OCI-LY1 (cell line): Measurements from ENCODE around the gene CLCN5.

ENCODE experiments used
- H2AFZ ChIP-seq: fragments of 200-600 bp; sonication (generic), shearing (Covaris generic); 2 replicates; pipeline ENCODE4 v1.6.0; 2014; ENCODE audit warnings: antibody characterized with exemption, mild to moderate bottlenecking, low read length
- H3F3A ChIP-seq: fragments of 200-600 bp; sonication (generic), shearing (Covaris generic); 2 replicates; pipeline ENCODE4 v1.6.0; 2014; ENCODE audit warnings: mild to moderate bottlenecking, antibody characterized with exemption, low read length, moderate library complexity; ENCODE audit not compliant: insufficient read depth
- H3K27ac ChIP-seq: fragments of 200-600 bp; sonication (generic); 2 replicates; pipeline ENCODE4 v1.5.1; 2014; ENCODE audit warnings: low read length, mixed run types, mild to moderate bottlenecking, low read depth; ENCODE audit not compliant: poor library complexity, severe bottlenecking
- H3K27me3 ChIP-seq: fragments of 200-600 bp; sonication (generic); 2 replicates; pipeline ENCODE4 v1.6.0; 2014; ENCODE audit warnings: antibody characterized with exemption, mild to moderate bottlenecking, low read length, moderate library complexity; ENCODE audit not compliant: insufficient read depth
- H3K36me3 ChIP-seq: fragments of 200-600 bp; sonication (generic); 2 replicates; pipeline ENCODE4 v1.6.1; 2014; ENCODE audit warnings: mild to moderate bottlenecking, antibody characterized with exemption, low read length, moderate library complexity, mixed read lengths; ENCODE audit not compliant: insufficient read depth
- H3K4me1 ChIP-seq: fragments of 200-600 bp; sonication (generic); 2 replicates; pipeline ENCODE4 v1.5.1; 2014; ENCODE audit warnings: mild to moderate bottlenecking, low read length, moderate library complexity; ENCODE audit not compliant: insufficient read depth, severe bottlenecking
- H3K4me2 ChIP-seq: fragments of 200-600 bp; sonication (generic), shearing (Covaris generic); 2 replicates; pipeline ENCODE4 v1.6.1; 2014; ENCODE audit warnings: low read length
- H3K4me3 ChIP-seq: fragments of 200-600 bp; sonication (generic); 2 replicates; pipeline ENCODE4 v1.5.1; 2014; ENCODE audit warnings: low read length, low read depth, mild to moderate bottlenecking, mixed read lengths; ENCODE audit not compliant: poor library complexity, severe bottlenecking
- H3K79me2 ChIP-seq: fragments of 200-600 bp; shearing (Covaris generic); 2 replicates; pipeline ENCODE4 v1.6.1; 2016; ENCODE audit warnings: mixed run types, low read length, mixed read lengths; ENCODE audit not compliant: insufficient read depth
- H3K9ac ChIP-seq: fragments of 200-600 bp; sonication (generic), shearing (Covaris generic); 2 replicates; pipeline ENCODE4 v1.6.1; 2014; ENCODE audit warnings: mild to moderate bottlenecking, low read length, mixed read lengths
- H3K9me2 ChIP-seq: fragments of 200-600 bp; sonication (generic), shearing (Covaris generic); 2 replicates; pipeline ENCODE4 v1.6.1; 2014; ENCODE audit warnings: low read depth, mild to moderate bottlenecking, low read length, mixed read lengths
- H3K9me3 ChIP-seq: fragments of 200-600 bp; shearing (Covaris generic); 2 replicates; pipeline ENCODE4 v1.6.1; 2014; ENCODE audit warnings: low read length, mixed read lengths
- H4K20me1 ChIP-seq: fragments of 200-600 bp; sonication (generic), shearing (Covaris generic); 2 replicates; pipeline ENCODE4 v1.6.0; 2016; ENCODE audit warnings: mild to moderate bottlenecking, low read length; ENCODE audit not compliant: insufficient read depth
- EZH2 ChIP-seq: fragments of 200-600 bp; sonication (generic), shearing (Covaris generic); IDR thresholded peaks from 2 replicates; pipeline ENCODE4 v1.8.0; 2017; ENCODE audit warnings: borderline replicate concordance, mixed run types, mild to moderate bottlenecking, antibody characterized with exemption, low read length, moderate library complexity, mixed read lengths
- TF ChIP-seq, protein P1 (sequence below): fragments of 200-600 bp; sonication (generic), shearing (Covaris generic); IDR thresholded peaks from 2 replicates; pipeline ENCODE4 v1.5.1; 2017; ENCODE audit warnings: mild to moderate bottlenecking, antibody characterized with exemption, low read length, moderate library complexity, mixed read lengths

CLCN5 gene

DNA sequence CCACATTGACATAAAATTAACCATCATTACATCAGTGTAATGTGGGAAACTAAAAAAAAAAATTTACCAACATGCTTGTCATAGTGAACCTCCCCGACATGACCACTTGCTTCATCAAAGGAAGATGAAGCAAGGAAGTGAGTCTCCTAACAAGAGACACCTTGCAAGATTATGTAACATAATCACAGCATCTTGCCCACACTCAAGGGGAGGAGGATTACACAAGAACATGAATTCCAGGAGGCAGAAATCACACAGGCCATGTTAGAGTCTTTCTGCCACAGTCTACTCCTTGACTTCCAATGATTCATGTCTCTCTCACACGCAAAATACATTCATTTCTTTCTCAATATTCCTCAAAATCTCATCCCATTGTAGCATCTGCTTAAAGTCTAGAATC is 185.1 kb downstream of the CLCN5 start:
- Histone ChIP-seq H2AFZ (no peak overlapping the region), H3K9ac (no peak overlapping the region), H3K36me3 (no peaks in the 10 kb centered on the region), H3K27me3 (no peaks in the 10 kb centered on the region), H3K27ac (no peak overlapping the region), H3K4me3 (no peak overlapping the region), H3K79me2 (no peaks in the 10 kb centered on the region), H3K9me3 (no peaks in the 10 kb centered on the region), H3K9me2 (no peaks in the 10 kb centered on the region), H4K20me1 (no peaks in the 10 kb centered on the region), H3F3A (no peaks in the 10 kb centered on the region), H3K4me1 (no peaks in the 10 kb centered on the region), H3K4me2 (no peak overlapping the region)
- TF ChIP-seq EZH2 = no peak
- TF ChIP-seq, protein P1, sequence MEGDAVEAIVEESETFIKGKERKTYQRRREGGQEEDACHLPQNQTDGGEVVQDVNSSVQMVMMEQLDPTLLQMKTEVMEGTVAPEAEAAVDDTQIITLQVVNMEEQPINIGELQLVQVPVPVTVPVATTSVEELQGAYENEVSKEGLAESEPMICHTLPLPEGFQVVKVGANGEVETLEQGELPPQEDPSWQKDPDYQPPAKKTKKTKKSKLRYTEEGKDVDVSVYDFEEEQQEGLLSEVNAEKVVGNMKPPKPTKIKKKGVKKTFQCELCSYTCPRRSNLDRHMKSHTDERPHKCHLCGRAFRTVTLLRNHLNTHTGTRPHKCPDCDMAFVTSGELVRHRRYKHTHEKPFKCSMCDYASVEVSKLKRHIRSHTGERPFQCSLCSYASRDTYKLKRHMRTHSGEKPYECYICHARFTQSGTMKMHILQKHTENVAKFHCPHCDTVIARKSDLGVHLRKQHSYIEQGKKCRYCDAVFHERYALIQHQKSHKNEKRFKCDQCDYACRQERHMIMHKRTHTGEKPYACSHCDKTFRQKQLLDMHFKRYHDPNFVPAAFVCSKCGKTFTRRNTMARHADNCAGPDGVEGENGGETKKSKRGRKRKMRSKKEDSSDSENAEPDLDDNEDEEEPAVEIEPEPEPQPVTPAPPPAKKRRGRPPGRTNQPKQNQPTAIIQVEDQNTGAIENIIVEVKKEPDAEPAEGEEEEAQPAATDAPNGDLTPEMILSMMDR = no peak

DNA sequence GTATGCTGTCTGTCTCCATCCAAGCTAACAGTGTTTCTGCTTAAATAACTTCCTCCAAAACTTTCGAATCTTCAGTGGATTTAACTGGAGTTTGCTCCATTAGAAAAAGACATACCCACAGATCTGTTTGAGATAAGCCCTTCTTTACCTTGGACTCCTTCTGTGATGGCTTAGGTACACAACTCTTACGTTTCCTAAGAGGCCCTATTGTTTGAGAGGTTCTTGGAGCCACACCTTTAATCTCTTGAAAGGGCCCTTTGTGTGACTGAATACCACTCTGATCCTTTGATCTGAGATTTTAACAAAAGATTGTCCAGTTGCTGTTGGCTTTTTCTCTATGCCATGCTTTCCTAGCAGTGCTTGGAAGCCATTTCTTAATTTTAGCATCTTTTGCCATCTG is 185.9 kb downstream of the CLCN5 start:
- TF ChIP-seq, protein P1 = no peak
- TF ChIP-seq EZH2 = no peak
- no peak overlapping the region for H3K4me3 ChIP-seq

DNA sequence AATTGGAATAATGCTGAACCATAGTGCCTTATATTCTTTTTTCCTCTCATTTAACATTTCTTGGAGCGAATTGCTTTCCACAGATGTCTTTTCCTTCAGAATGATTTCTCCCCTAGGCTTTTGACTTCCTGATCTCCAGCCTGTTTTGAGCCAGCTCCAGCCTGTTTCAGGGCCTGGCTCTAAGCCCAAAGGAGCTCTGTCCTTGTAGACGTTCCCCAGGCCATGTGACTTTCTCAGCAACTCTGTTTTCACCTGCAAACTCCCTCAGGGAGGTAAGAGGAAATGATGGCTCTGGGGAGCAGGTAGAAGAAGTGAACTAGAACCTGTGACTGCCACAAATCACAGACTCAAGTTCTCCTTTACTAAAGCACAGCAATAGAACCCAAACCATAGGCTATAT is 189.3 kb downstream of the CLCN5 start:
- H3K9me2 ChIP-seq = no peaks in the 10 kb centered on the region
- no peaks in the 10 kb centered on the region for H3F3A ChIP-seq
- no peaks in the 10 kb centered on the region for H3K27me3 ChIP-seq
- H3K4me2 ChIP-seq = no peak overlapping the region
- H4K20me1 ChIP-seq = no peaks in the 10 kb centered on the region
- no peak overlapping the region for H3K27ac ChIP-seq
- no peaks in the 10 kb centered on the region for H3K36me3 ChIP-seq
- H3K79me2 ChIP-seq = no peaks in the 10 kb centered on the region
- no peaks in the 10 kb centered on the region for H3K9me3 ChIP-seq
- no peaks in the 10 kb centered on the region for H3K4me1 ChIP-seq
- no peak overlapping the region for H3K4me3 ChIP-seq
- TF ChIP-seq EZH2 = no peak
- TF ChIP-seq, protein P1 = no peak
- H2AFZ ChIP-seq = no peak overlapping the region
- no peak overlapping the region for H3K9ac ChIP-seq

More for the DNA sequence above, 185.9 kb downstream of the CLCN5 start:
- Histone ChIP-seq H3K79me2 (no peaks in the 10 kb centered on the region), H4K20me1 (no peaks in the 10 kb centered on the region), H3K4me1 (no peaks in the 10 kb centered on the region), H3K36me3 (no peaks in the 10 kb centered on the region), H3K9ac (no peak overlapping the region), H3K27me3 (no peaks in the 10 kb centered on the region), H3F3A (no peaks in the 10 kb centered on the region), H3K9me3 (no peaks in the 10 kb centered on the region), H3K9me2 (no peaks in the 10 kb centered on the region), H2AFZ (no peak overlapping the region), H3K27ac (no peak overlapping the region), H3K4me2 (no peak overlapping the region)
